Measurements from ENCODE around the gene CRELD2. TPM values are rescaled to one million over a fixed set of nuclear protein-coding genes. Genes with fewer than 3 reads are reported as not detected.

CRELD2 gene
- total RNA-seq, 1 donor from 2014 or later, result 24.9 TPM

GRCh38 chr22:49901457-49901856 lies 17.0 kb upstream of the CRELD2 start:
- Mint-ChIP-seq H3K4me3 (ENCODE audit: unreplicated experiment) (no peak overlapping the region), H3K9me3 (ENCODE audit: unreplicated experiment) (peaks cover 27% of the 10 kb centered on the region)
- no peak for DNase-seq

GRCh38 chr22:49903322-49904039 lies 15.0 kb upstream of the CRELD2 start:
- Mint-ChIP-seq H3K27ac (ENCODE audit: unreplicated experiment) (no peak overlapping the region), H3K27me3 (ENCODE audit: unreplicated experiment) (peaks cover 18% of the 10 kb centered on the region), H3K4me1 (ENCODE audit: low read depth, unreplicated experiment) (peaks cover 6% of the 10 kb centered on the region), H3K36me3 (ENCODE audit: unreplicated experiment) (peaks cover 5% of the 10 kb centered on the region), H3K4me3 (ENCODE audit: unreplicated experiment) (no peak overlapping the region), H3K9me3 (ENCODE audit: unreplicated experiment) (peaks cover 27% of the 10 kb centered on the region)
- no peak for TF ChIP-seq CTCF (IDR thresholded peaks at IDR 0.05; ENCODE audit: partially characterized antibody, unreplicated experiment)
- DNase-seq, result no peak

More at GRCh38 chr22:49901457-49901856, 17.0 kb upstream of the CRELD2 start:
- H3K27ac Mint-ChIP-seq (ENCODE audit: unreplicated experiment), result peak overlapping the region; percentile 7
- H3K27me3 Mint-ChIP-seq (ENCODE audit: unreplicated experiment), result peaks cover 21% of the 10 kb centered on the region
- peaks cover 5% of the 10 kb centered on the region for H3K36me3 Mint-ChIP-seq (ENCODE audit: unreplicated experiment)
- TF ChIP-seq CTCF (IDR thresholded peaks at IDR 0.05; ENCODE audit: partially characterized antibody, unreplicated experiment), result no peak
- H3K4me1 Mint-ChIP-seq (ENCODE audit: low read depth, unreplicated experiment), result peaks cover 6% of the 10 kb centered on the region

- Mint-ChIP-seq H3K27me3 (ENCODE audit: unreplicated experiment) (peaks cover 20% of the 10 kb centered on the region), H3K36me3 (ENCODE audit: unreplicated experiment) (peaks cover 5% of the 10 kb centered on the region), H3K9me3 (ENCODE audit: unreplicated experiment) (peaks cover 22% of the 10 kb centered on the region), H3K4me1 (ENCODE audit: low read depth, unreplicated experiment) (peaks cover 7% of the 10 kb centered on the region), H3K27ac (ENCODE audit: unreplicated experiment) (no peak overlapping the region), H3K4me3 (ENCODE audit: unreplicated experiment) (no peak overlapping the region)
- TF ChIP-seq CTCF (IDR thresholded peaks at IDR 0.05; ENCODE audit: partially characterized antibody, unreplicated experiment), result no peak
- DNase-seq, result no peak
These were observed 14.4 kb upstream of the CRELD2 start for GRCh38 chr22:49904040-49904369.

- Mint-ChIP-seq H3K4me3 (ENCODE audit: unreplicated experiment) (no peak overlapping the region), H3K36me3 (ENCODE audit: unreplicated experiment) (peaks cover 5% of the 10 kb centered on the region), H3K9me3 (ENCODE audit: unreplicated experiment) (peaks cover 19% of the 10 kb centered on the region), H3K27ac (ENCODE audit: unreplicated experiment) (no peak overlapping the region), H3K27me3 (ENCODE audit: unreplicated experiment) (peaks cover 16% of the 10 kb centered on the region), H3K4me1 (ENCODE audit: low read depth, unreplicated experiment) (peaks cover 5% of the 10 kb centered on the region)
- no peak for DNase-seq
- no peak for TF ChIP-seq CTCF (IDR thresholded peaks at IDR 0.05; ENCODE audit: partially characterized antibody, unreplicated experiment)
These were observed 13.0 kb upstream of the CRELD2 start for GRCh38 chr22:49905465-49905864.

GRCh38 chr22:49906071-49906798 lies 12.2 kb upstream of the CRELD2 start:
- Mint-ChIP-seq H3K27me3 (ENCODE audit: unreplicated experiment) (peaks cover 10% of the 10 kb centered on the region), H3K9me3 (ENCODE audit: unreplicated experiment) (peaks cover 14% of the 10 kb centered on the region), H3K4me3 (ENCODE audit: unreplicated experiment) (no peak overlapping the region), H3K27ac (ENCODE audit: unreplicated experiment) (no peak overlapping the region), H3K36me3 (ENCODE audit: unreplicated experiment) (no peaks in the 10 kb centered on the region), H3K4me1 (ENCODE audit: low read depth, unreplicated experiment) (peaks cover 3% of the 10 kb centered on the region)
- no peak for DNase-seq
- no peak for TF ChIP-seq CTCF (IDR thresholded peaks at IDR 0.05; ENCODE audit: partially characterized antibody, unreplicated experiment)
